GM19397 (cell line): Measurements from ENCODE around the gene HTD2.
"Not testable (repeated sequence)": the region's sequence is repeated elsewhere in the genome, so short reads cannot be mapped to it uniquely, and the experiment has no call there.

Experiments used
- ATAC-seq: cut with Tn5 transposase; IDR thresholded peaks from one replicate; pipeline ENCODE4 v1.9.1; 2021; ENCODE audit warnings: mild to moderate bottlenecking, moderate library complexity; ENCODE audit not compliant: unreplicated experiment

Gene HTD2

DNA sequence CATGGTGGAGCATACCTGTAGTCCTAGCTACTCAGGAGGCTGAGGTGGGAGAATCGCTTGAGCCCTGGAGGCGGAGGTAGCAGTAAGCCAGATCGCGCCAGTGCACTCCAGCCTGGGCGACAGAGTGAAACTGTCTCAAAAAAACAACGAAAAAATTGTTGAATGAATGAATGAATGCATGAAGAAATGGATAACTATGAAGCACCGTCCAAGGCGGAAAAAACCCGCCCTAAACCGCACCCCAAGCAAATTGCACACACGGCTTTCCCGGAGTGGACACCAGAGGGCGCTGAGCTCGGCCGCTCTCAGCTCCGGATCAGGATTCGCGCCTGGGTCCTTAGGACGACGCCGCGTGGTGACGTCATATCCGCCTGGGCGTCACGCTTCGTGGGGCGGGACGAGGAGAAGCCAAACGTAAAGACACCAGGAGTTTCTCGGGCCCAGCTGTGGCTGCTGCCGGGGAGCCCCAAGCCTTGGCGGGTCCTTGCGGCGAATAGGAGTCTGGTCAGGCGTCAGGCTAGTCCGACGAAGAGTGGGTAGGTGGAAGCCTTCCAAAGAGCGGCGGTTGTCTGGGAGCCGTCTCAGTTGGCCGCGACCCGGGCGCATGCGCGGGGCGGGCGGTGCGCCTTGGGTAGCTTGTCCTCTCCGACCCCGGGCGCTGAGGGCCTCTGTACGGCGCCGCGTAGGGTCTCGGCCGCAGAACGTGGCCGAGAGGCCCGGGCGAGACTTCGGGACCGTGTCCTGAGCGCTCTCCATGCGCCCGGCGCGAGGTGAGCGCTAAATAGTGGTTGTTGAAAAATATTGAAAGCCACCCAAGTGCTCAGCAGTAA is at the start of gene HTD2, which contains the start of gene RPP14:
Gene HTD2, plus strand, starts transcription at position 639 of the 830 bp plus-strand sequence. CDS start 11,094 bp downstream, outside the sequence.
Gene RPP14, plus strand, starts transcription at position 364 of the 830 bp plus-strand sequence. CDS start 4,085 bp downstream, outside the sequence.
- peak; percentile 92 for ATAC-seq

DNA sequence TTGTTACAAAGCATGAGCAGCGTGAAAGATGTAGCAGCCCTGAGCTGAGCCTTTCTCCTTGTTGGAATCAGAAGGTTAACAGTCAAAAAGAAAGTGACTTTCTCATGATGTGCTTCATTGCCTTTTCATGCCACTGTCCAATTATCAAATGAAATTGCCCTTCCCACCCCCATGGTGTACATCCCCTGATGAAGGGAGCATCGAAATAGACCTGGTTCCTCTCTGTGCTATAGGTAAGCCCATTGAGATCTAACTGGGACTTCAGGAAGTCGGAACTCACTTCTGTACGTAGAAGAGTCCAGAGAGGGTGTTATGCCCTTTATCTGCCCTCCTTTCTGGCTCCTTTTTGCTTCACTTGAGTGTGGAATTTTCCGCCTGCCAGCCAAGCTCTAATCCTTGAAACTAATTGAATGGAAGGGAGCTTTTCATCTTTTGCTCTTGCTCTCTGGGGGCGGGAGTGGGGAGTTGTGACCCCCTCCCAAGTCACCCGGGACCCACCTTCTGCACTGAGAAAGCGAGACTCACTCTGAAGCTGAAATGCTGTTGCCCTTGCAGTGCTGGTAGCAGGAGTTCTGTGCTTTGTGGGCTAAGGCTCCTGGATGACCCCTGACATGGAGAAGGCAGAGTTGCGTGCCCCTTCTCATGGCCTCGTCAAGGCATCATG is 47.8 kb upstream of the HTD2 start:
- no peak for ATAC-seq

DNA sequence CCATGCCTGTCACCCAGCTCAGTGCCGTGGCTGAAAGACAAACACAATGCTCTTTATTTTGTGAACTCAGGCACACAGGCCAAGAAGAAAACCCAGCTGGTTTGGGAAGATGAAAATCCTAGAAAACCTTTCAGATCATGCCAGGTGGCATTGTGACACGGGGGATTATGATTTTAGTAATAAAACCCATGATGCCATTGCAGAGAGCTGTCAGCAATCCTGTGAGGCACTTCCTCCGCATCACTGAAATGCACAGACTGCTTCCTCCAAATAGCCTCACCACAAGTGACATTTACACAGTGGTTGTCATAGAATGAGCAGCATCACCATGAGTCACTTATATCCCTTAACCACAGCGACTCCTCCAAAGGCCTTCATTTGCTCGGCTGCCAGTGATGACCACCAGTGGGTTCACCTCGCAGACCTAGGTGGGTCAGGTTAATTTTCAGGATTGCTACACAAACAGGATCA is 46.0 kb upstream of the HTD2 start:
- no peak for ATAC-seq

DNA sequence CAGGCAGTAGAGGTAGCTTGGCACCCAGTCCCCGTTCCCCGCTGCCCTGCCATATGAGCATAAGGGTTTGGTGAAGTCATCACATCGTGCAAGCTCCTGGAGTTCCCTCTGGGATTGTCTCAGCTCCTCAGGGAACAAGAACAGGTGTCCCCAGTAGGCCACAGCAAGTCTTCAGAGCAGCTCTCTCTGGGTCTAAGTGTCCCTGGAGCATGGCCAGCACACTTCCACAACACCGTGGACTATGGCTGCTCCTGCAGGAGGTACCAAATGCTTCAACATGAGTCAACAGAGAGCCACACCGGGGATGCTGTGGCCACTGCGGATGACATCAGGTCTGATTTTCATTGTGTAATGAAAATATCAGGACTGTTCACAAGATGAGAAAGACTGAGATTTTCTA is 45.6 kb upstream of the HTD2 start:
- ATAC-seq, result no peak

DNA sequence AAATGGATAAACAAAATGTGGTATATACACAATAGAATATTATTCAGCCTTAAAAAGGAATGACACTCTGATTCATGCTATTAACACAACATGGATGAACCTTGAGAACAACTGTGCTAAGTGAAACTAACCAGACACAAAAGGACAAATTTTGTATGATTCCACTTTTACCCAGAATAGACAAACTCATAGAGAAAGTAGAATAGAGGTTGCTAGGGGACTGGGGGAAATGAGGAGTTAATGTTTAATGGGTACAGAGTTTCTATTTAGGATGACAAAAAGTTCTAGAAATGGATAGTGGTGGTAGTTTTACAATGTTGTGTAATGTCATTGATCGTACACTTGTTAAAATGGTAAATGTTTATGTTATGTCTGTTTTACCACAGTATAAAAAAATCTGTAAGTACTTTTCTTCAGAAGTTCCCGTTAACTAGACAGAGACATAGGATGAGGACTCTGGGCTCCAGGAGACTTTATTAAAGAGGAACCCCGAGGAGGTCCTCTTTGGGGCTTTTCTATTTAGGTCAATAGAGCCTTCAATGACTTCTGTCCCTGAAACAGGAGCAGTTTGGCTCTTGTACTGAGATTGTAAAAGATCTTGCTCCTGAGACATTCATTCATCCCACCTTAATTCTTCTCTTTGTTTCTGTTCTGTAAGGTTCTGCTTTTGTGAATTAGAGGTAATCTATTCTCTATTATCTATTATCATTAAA is 44.2 kb upstream of the HTD2 start:
- ATAC-seq, result peak; percentile 67

DNA sequence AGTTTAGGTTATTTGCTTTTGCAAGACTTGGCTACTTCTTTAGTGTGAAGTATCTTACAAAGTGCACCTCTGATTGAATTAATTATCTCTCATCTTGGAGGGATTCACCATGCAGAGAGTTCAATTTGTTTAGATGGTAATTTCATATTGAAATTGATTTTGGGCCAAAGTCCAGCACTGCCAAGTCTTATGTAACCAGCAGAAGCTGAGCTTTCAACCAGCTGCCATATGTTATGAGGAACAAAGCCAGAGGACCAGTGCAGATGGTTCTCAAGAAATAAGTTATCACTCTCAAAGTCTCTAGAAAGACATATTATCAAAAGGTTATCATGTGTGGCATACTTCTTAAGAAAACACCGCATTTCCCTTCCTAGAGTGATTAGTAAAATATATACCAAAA is 39.7 kb upstream of the HTD2 start:
- ATAC-seq, result no peak

DNA sequence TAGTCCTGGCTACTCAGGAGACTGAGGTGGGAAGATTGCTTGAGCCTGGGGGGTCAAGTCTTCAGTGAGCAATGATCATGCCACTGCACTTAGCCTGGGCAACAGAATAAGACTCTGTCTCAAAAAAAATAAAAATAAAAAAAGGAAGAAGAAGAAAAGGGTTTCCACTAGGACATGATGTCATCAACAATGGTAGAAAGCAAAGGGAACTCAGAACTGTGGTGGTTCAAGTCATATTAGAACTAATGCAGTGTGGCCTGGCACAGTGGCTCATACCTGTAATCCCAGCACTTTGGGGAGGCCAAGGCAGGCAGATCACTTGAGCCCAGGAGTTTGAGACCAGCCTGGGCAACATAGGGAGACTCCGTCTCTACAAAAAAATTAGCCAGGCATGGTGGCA is 38.8 kb upstream of the HTD2 start:
- not testable (repeated sequence) for ATAC-seq

DNA sequence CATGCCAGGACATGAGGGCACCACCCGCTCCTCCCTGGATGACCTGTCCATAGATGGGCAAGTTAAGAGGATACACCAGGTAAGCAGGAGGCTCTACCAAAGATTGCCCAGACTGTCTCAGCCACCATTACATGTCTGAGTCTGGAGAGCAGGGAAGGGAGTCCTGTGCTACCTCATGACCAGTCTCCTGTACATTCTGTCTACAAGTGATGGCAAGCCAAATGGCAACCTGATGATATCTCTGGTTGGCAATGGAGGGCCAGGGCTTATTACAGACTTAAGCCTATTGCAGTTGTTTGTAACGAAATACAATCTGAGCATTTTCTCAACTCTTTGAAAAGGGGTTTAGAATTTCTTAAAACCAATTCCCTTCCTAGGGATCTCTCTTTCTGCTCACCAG is 37.0 kb upstream of the HTD2 start:
- no peak for ATAC-seq

DNA sequence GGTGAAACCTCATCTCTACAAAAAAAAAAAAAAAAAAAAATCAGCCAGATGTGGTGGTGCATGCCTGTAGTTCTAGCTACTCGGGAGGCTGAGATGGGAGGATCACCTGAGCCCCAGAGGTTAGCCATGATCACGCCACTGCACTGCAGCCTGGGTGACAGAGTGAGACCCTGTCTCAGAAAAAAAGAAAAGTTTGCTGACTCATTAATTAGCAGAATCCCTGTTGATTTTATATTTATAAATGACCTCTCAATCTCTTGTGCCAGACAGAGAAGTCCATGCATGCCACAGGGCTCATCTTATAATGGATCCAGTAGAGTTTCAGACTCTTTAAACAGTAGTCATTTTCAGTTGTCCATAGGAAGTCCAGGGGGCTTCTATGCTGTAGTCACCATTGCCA is 35.8 kb upstream of the HTD2 start:
- no peak for ATAC-seq

DNA sequence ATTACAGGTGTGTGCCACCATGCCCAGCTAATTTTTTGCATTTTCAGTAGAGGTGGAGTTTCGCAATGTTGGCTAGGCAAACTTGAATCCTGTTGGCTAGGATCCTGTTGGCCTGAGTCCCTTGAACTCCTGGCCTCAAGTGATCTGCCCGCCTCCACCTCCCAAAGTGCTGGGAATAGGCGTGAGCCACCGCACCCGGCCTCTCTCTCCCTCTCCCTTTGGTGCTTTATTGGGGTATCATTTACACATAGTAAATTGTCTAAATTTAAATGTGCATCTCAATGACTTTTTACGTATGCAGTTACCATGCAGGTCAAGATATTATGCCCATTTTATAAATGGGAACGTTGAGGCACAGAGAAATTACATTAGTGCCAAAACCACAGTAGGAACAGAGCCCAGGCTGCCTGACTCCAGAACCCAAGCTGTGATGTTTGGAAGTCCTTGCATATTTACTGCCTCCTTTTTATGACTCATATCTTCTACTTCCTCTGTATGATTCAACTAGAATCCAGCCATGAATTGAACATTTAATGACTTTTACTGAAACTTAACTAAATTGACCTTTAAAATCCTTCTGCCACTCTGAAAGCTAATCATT is 34.3 kb upstream of the HTD2 start:
- ATAC-seq, result no peak

DNA sequence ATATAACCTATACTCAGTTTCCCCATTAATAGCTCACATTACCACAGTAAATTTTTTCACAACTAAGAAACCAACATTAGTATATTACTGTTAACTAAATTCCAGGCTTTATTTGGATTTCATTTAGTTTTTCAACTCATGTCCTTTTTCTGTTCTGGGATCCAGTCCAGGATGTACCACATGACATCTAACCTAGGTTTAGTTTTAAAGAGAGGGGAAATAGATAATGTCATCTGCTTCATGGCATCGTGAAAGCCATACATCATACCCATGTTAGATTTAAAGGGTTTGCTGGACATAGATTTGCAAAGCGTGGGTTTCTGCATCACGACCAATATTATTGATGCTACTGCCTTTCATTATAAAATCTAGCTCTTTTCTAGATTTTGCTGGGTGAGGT is 33.4 kb upstream of the HTD2 start:
- ATAC-seq, result no peak

DNA sequence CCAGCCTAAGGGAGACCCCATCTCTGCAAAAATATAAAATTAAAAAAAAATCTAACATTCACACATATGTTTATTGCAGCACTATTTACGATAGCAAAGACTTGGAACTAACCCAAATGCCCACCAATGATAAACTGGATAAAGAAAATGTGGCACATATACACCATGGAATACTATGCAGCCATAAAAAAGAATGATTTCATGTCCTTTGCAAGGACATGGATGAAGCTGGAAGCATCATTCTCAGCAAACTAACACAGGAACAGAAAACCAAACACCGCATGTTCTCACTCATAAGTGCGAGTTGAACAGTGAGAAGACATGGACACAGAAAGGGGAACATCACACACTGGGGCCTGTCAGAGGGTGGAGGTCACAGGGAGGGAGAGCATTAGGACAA is 33.0 kb upstream of the HTD2 start:
- not testable (repeated sequence) for ATAC-seq

DNA sequence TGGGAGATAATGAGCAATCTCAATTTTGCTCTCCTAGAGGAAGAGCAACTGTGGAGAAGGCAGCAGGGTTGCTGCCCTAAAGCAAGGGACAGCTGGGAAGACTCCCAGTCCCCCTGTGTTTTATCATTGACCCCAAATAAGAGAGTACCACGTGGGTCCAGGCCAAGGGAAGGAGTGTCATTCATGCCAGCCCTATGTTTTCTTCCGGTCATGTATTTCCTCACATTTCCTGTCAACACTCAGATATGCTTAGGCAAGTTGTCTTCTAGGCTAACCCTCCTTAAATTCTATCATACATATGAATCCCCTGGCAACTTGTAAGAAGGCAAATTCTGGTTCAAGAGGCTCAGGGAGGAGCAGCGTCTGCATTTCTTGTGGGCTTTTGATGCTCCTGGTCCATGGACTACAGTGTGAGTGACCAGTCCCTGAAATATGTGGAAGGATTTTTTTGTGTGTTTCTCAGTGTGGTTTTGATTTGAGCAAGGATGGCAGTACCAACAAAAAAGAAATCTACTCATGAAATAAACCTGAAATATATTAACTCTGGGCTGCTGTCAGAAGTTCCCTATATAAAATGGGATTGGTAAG is 32.2 kb upstream of the HTD2 start:
- ATAC-seq, result no peak

DNA sequence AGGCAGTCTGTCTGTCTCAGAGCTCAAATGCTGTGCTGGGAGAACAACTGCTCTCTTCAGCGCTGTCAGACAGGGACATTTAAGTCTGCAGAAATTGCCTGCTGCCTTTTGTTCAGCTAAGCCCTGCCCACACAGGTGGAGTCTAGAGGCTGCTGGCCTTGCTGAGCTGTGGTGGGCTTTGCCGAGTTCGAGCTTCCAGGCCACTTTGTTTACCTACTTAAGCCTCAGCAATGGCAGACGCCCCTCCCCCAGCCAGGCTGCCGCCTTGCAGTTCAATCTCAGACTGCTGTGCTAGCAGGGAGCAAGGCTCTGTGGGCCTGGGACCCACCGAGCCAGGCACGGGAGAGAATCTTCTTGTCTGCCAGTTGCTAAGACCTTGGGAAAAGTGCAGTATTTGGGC is 25.3 kb upstream of the HTD2 start:
- no peak for ATAC-seq

DNA sequence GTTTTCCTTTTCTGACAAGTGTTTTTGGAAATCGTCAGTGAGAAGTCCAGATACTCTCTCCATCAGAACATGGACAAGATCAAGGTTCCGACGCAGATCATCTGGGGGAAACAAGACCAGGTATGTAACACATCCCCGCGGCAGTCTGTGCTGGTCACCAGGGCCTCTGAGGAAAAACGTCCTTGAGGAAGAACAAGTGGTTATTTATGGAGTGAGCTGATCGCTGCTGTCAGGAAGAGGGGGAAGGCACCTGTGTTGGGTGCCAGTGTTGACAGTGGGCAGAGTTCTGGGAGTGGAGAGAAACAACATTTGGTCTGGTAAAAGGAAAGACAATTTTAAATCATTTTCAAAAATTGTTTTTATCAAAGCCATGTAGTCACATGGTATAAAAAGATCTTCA is 21.0 kb upstream of the HTD2 start:
- ATAC-seq, result no peak

DNA sequence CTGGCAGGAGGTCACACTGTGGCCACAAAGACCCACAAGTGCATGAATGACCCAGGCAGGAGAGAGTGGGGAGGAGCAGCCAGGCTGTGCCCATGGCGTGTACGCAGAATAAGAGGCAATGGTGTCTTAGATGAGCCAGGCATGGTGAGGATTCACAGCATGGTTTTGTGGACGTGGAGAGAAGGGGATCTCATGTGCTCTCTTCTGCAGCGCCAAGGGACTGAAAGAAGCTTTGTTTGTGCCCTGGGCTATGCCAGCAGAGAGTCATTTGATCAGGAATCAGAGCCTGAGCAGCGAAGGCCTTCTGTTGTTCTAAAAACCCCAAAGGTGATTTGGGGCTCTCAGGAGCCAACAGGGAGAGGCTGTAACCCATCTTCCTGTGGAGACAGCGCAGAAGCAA is 19.0 kb upstream of the HTD2 start:
- ATAC-seq, result no peak

DNA sequence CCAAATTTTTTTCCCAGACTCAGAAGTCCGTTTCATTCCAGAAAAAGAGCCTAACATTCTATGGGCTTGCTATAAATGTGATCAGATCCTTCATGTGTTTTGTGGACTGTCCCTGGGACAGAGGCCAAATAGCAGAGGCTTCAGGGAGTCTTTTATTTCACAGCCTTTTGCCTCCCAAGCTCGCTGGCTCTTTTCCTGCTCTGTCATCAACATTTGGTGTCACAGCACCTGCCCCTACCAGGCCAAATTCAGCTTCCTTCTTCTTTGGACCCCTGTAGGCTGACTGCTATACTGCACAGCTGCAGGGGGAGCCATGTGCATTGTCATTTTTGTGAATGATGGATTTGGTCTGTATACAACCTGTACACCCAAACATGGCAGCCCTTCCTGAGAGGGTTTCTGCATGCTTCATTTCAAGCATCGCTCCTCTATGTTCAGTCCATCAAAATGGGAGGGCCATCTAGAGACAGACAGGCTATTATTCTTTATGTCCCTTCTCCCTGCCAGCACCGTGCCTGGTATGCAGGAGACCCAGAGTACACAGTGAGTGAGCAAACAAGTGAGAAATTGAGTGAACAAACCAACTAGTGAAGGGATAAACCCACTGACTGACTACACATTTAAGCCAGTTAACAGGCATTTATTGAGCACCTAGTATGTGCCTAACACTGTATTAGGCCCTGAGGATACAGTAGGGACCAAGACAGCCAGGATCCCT is 18.1 kb upstream of the HTD2 start:
- ATAC-seq, result no peak

DNA sequence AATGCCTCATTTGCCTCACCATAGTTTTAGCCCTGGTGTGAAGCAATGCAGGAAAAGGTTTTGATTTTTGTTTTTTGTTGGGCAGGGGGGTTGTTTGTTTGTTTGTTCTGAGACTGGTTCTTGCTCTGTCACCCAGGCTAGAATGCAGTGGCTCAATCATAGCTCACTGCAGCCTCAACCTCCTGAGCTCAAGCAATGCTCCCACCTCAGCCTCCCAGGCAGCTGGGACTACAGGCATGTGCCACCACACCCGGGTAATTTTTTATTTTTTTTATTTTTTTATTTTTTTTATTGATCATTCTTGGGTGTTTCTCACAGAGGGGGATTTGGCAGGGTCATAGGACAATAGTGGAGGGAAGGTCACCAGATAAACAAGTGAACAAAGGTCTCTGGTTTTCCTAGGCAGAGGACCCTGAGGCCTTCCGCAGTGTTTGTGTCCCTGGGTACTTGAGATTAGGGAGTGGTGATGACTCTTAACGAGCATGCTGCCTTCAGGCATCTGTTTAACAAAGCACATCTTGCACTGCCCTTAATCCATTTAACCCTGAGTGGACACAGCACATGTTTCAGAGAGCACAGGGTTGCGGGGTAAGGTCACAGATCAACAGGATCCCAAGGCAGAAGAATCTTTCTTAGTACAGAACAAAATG is 17.2 kb upstream of the HTD2 start:
- not testable (repeated sequence) for ATAC-seq

DNA sequence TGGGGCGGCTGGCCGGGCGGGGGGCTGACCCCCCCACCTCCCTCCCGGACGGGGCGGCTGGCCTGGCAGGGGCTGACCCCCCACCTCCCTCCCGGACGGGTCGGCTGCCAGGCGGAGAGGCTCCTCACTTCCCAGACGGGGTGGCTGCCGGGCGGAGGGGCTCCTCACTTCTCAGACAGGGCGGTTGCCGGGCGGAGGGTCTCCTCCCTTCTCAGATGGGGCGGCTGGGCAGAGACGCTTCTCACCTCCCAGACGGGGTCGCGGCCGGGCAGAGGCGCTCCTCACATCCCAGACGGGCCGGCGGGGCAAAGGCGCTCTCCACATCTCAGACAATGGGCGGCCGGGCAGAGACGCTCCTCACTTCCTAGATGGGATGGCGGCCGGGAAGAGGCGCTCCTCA is 15.9 kb upstream of the HTD2 start:
- ATAC-seq, result not testable (repeated sequence)
